ENCODE results near the gene WDR35.
A peak's percentile ranks its signal among the peaks of the same experiment; 100 is the strongest.

WDR35 gene

DNA sequence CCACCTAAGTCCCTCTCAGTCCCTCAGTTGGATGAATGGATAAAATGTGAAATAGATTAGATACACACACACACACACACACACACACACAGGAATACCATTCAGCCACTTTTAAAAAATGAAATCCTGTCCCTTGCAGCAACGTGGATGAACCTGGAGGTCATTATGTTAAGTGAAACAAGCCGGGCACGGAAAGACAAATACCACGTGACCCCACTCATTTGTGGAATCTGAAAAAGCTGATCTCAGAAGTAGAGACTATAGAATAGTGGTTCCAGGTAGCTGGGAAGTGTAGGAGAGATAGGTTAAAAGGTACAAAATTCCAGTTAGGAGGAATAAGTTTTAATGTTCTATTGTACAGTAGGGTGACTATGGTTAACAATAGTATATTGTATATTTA lies 119.1 kb downstream of the WDR35 start:
- no peak for DNase-seq (ENCODE audit: low read depth in 2 of 2)

DNA sequence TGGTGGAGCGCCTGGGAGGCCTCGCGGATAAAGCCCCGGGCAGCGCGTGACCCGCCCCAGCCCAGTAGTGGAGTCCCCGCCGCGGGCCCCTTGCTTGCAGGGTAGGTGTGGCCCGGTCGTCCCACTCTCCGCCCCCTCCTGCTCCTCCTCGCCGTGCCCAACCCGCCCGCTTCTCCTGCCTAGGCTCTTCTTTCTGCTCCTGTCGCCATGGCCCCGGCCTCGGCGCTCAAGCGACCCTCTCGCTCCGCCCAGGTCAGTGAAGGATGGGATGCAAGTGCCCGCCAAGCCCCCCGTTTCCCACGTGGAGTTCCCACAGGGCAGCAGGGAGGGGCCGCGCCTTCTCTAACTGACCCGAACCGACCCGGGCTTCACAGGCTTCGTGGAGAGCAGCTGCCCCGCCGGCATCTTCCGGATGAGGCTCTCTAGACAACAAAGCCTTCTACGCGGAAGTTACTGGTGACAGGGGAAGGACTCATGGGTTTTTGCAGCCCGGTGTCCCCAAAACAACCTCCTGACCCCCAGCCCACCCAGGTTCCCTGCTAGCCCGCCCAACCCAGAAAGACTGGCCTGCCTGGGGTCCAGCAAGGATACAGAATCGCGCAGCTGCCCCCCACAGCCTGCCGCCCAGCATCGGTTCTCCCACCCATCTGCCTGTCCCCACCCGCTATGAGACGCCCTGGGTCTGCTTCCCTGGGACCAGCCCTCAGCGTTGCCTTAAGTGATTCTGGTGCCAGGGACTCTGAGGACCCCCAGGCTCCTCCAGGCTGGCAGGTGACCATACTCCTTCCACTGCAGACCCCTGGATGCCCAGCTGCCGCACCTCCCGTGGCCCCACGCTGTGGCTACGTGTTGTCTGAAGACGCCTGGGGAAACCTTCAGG lies 121.0 kb downstream of the WDR35 start:
- peak; percentile 30 to 34 for DNase-seq (ENCODE audit: low read depth in 2 of 2)

DNA sequence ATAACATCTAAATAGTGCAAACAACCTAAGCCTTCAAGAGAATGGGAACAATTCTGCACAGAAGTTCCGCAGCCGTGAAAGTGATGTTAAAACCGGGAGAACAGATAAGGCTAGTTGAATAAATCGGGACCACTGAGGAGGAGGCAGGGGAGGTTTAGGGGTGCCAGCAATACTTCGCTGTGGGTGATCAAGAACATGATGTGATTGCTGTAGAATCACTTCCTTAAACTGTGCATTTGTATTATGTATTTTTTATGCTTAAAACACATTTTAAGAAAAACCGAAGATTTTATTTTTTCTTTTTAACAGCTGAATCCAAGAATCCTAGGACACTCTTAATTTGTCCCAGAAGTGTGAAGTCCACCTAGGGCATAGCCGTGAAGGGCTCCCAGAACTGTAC lies 121.7 kb downstream of the WDR35 start:
- no peak for DNase-seq (ENCODE audit: low read depth in 2 of 2)

DNA sequence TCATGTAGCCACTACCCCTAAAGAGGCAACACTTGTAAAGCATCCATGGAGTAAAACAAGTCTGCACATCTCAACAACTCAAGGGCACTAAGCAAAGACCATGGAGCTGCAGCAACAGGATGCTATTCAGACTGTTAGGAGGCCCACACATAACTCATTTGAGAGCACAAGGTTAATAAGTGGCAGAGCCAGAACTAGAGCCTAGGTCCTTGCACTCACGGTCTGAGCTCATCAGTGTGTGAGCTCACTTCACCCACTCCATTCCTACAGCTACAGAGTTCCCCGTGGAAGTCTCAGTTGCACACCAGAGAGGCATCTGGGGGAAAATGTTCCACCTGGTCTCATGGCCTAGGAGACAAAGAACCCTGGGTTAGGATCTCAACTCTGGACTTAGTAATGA lies 123.1 kb downstream of the WDR35 start:
- no peak for DNase-seq (ENCODE audit: low read depth in 2 of 2)

DNA sequence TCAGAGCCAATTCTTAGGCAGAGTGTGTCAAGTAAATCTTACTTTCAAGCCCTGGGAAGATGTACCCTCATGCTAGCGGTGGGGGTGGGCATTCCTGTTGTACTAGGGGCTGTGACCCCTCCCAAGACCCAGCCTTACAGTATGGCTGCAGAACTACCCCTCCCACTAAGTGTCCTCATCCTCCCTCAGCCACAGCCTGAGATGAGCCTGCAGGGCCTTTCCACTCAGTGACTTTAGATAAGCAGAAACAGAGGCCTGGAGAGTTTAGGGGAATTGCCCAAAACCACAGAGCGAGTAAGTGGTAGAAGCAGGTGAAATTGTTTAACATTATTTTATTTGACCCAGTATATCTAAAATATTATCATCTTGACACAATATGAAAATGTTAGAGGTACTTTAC lies 124.8 kb downstream of the WDR35 start:
- DNase-seq (ENCODE audit: low read depth in 2 of 2) = no peak

DNA sequence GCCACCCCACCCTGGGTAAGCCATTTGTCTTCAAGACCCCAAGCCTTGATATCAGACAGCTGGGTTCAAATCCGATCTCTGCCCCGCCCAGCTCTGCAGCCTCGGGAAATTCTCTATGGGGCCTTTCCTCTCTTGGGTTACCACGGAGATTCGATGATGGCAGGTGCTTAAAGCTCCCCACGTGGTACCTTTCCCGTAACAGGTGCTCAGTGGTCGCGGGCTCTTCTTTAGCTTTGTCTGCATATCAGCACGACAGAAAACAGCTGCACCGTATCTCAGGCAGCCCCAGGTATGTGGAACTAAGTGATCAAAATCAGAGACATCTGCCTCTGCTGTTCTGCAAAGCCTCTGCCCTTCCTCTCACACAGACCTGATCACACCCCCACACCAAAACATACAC lies 125.5 kb downstream of the WDR35 start:
- no peak for DNase-seq (ENCODE audit: low read depth in 2 of 2)

DNA sequence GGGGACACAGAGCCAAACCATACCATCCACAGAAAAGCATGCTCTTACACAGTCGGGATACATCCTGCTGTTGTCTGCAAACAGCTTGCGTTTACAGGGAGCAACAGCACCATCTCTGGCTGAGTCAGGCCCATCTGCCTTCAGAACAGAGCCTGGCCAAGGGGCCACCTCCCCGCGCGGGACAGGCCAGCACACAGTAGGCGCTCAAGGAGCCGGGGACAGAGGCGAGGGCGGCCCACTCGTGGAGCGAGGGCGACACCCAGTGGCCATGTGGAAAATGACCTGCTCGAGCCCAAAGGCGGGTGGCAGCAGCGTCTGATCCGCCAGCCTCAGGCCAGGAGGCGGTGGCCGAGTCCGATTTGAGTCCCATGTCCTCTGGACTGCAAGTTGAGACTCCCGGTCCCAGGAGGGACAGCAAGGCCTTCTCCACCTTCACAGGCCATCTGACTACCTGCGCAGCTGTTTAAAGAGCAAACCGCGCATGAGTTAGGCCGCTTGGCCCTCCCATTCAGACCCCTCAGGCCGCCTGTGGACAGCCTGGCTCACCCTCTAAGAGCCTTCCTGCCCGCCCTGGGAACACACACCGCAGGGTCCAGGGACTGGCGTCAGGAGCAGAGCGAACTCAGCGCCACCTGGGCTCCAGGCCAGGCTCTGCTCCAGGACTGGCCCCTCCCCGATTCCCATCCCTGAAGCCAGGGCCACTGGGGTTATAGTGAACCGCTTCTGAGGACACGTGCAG lies 126.4 kb downstream of the WDR35 start:
- DNase-seq (ENCODE audit: low read depth in 2 of 2) = peak; percentile 38 to 40

DNA sequence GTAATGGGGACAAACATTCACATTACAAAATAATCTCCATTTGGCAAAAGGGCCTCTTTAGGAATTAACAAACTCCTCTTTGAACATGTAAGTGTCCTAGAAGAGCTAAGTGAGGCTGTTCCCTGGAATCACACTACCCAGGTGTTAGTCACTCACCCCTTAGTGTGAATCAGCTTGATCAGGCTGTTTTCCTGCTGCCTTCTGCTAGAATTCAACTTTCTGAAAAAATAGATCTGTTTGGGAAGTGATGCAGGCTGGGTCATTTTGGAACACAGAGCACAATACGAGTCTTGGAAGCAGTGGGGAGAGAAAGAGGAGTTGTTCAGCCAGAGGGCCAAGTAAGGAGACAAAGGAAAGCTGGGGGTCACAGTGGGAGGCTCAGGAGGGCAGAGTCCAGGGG lies 128.1 kb downstream of the WDR35 start:
- no peak for DNase-seq (ENCODE audit: low read depth in 2 of 2)
